ENCODE results near the gene NCOA1.
"Not testable (repeated sequence)": the region's sequence is repeated elsewhere in the genome, so short reads cannot be mapped to it uniquely, and the experiment has no call there.

GRCh38 chr2:24569565-24569964 is 78.5 kb downstream of the NCOA1 start:
- not testable (repeated sequence) for TF ChIP-seq CTCF (IDR thresholded peaks at IDR 0.05; ENCODE audit: low read depth, low read length, missing input control); JUND (IDR thresholded peaks at IDR 0.05); REST (IDR thresholded peaks at IDR 0.05); ZBTB33 (IDR thresholded peaks at IDR 0.05); RAD21 (IDR thresholded peaks at IDR 0.05); YY1 (IDR thresholded peaks at IDR 0.05); ATF3 (IDR thresholded peaks at IDR 0.05)

Measured in liver (tissue), 3 donors.